ENCODE results near the gene EEPD1.

Gene EEPD1

DNA sequence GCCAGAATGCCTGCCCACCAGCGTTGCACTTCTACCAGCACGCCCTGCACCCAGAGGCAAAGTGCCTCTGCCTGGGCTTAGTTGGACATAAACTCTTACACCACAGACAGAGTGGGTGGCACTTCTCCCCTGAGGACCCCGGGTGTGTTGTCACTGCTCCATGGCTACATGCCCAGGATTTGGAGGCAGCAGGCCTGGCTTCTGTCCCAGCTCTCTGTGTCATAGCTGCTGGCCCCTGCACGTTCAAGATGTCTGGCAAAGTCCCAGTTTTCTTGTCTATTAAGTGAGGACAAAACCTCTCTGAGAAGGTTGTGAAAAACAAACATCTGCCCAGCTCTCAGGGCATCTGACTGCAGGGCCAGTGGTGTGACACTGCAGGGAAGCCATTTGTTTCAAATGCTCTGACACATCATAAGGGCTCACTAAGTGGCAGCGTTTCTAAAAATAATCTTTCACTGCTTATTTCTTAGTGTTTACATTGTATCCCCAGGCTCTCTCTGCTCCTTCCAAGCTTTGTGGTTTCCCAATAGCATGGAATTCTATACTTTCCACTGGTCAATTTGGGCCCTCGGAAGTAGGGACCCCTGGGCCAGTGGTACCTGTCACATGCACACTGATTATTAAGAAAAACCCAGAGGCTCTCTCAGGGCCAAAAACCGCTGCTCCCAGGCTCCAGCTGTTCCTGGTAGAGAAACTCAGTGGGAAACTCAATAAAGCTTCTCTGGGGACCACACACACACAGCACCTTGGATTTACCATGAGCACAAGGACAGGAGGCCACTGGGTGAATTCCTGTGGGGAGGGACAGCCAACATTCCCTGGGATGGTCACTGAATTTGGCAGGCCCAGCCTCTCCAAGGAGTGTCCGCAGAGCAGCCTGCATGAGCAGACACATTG is 150.4 kb downstream of the EEPD1 start:
- H3K4me1 ChIP-seq (ENCODE audit: control insufficient read depth, insufficient read depth, low read length): peaks cover 56% of the 10 kb centered on the region

GRCh38 chr7:36304099-36304425 is 151.0 kb downstream of the EEPD1 start:
- Histone ChIP-seq H3K4me3 (ENCODE audit: low read length) (no peak overlapping the region), H3K9me3 (ENCODE audit: control insufficient read depth, low read length) (no peaks in the 10 kb centered on the region), H3K9ac (ENCODE audit: low read length) (peak overlapping the region; percentile 48), H3K36me3 (ENCODE audit: control insufficient read depth, insufficient read depth, low read length, severe bottlenecking) (peaks cover 8% of the 10 kb centered on the region), H3K27me3 (replicated peaks; ENCODE audit: control insufficient read depth, insufficient read depth, low read length) (no peaks in the 10 kb centered on the region), H3K4me1 (ENCODE audit: control insufficient read depth, insufficient read depth, low read length) (peaks cover 56% of the 10 kb centered on the region)
- no peak for DNase-seq (ENCODE audit: low read depth)

More for the DNA sequence above, 150.4 kb downstream of the EEPD1 start:
- peak; percentile 96 for DNase-seq (ENCODE audit: low read depth)
- Histone ChIP-seq H3K36me3 (ENCODE audit: control insufficient read depth, insufficient read depth, low read length, severe bottlenecking) (peaks cover 14% of the 10 kb centered on the region), H3K9me3 (ENCODE audit: control insufficient read depth, low read length) (no peaks in the 10 kb centered on the region), H3K9ac (ENCODE audit: low read length) (peak overlapping the region; percentile 48), H3K4me3 (ENCODE audit: low read length) (no peak overlapping the region), H3K27me3 (replicated peaks; ENCODE audit: control insufficient read depth, insufficient read depth, low read length) (no peaks in the 10 kb centered on the region)

DNA sequence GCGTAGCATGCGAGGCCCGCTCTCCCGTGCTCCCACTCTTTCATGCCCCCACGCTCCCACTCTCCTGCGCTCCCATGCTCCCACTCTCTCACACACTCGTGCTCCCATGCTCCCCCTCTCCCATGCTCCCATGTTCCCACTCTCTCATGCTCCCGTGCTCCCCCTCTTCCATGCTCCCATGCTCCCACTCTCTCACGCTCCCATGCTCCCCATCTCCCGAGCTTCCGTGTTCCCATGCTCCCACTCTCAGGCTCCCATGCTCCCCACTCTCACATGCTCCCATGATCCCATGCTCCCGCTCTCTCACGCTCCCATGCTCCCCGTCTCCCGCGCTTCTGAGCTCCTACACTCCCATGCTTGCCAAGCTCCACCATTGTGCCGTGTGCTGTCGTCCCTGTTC is 152.2 kb downstream of the EEPD1 start:
- Histone ChIP-seq H3K36me3 (ENCODE audit: control insufficient read depth, insufficient read depth, low read length, severe bottlenecking) (peaks cover 2% of the 10 kb centered on the region), H3K9me3 (ENCODE audit: control insufficient read depth, low read length) (no peaks in the 10 kb centered on the region), H3K4me3 (ENCODE audit: low read length) (no peak overlapping the region), H3K9ac (ENCODE audit: low read length) (no peak overlapping the region), H3K27me3 (replicated peaks; ENCODE audit: control insufficient read depth, insufficient read depth, low read length) (no peaks in the 10 kb centered on the region), H3K4me1 (ENCODE audit: control insufficient read depth, insufficient read depth, low read length) (peaks cover 54% of the 10 kb centered on the region)
- DNase-seq (ENCODE audit: low read depth): no peak

DNA sequence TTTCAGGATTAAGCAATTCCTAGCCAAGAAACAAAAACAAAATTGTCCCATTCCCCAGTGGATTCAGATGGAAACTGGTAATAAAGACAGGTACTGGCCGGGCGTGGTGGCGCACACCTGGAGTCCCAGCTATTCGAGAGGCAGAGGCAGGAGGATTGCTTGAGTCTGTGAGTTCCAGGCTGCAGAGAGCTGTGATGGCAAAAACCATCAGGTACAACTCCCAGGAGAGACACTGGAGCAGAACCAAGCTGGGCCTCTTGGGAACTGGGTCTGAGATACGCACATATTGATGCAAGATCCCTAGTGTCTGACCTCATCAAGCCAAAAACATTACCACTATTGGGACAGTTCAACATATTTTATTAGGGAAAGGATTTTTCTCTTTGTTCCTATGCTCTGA is 152.6 kb downstream of the EEPD1 start:
- no peaks in the 10 kb centered on the region for H3K36me3 ChIP-seq (ENCODE audit: control insufficient read depth, insufficient read depth, low read length, severe bottlenecking)
- no peak for DNase-seq (ENCODE audit: low read depth)
- no peak overlapping the region for H3K9ac ChIP-seq (ENCODE audit: low read length)

GRCh38 chr7:36306222-36306621 is 153.2 kb downstream of the EEPD1 start:
- DNase-seq (ENCODE audit: low read depth): no peak
- H3K4me1 ChIP-seq (ENCODE audit: control insufficient read depth, insufficient read depth, low read length): peaks cover 44% of the 10 kb centered on the region
- no peak overlapping the region for H3K4me3 ChIP-seq (ENCODE audit: low read length)
- H3K9ac ChIP-seq (ENCODE audit: low read length): no peak overlapping the region
- H3K9me3 ChIP-seq (ENCODE audit: control insufficient read depth, low read length): no peaks in the 10 kb centered on the region
- no peaks in the 10 kb centered on the region for H3K27me3 ChIP-seq (replicated peaks; ENCODE audit: control insufficient read depth, insufficient read depth, low read length)
- H3K36me3 ChIP-seq (ENCODE audit: control insufficient read depth, insufficient read depth, low read length, severe bottlenecking): no peaks in the 10 kb centered on the region

More for the DNA sequence above, 152.6 kb downstream of the EEPD1 start:
- Histone ChIP-seq H3K4me1 (ENCODE audit: control insufficient read depth, insufficient read depth, low read length) (peaks cover 50% of the 10 kb centered on the region), H3K27me3 (replicated peaks; ENCODE audit: control insufficient read depth, insufficient read depth, low read length) (no peaks in the 10 kb centered on the region), H3K9me3 (ENCODE audit: control insufficient read depth, low read length) (no peaks in the 10 kb centered on the region), H3K4me3 (ENCODE audit: low read length) (no peak overlapping the region)

DNA sequence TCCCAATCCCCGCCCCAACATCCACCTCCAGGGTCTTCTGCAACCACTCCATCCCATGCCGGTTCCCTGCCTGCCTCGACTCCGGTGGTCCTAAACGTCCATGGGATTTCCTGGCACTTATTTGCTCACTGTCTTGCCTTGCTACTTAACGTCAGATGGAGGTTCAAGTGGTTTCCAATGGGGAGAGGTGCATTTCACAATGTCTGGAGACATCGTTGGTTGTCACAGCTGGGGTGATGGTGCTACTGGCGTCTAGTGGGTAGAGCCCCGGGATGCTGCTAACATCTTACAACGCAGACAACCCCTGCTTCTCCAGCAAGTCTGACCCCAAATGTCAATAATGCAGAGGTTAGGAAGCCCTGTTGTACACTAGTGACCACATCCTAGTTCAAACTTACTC is 153.7 kb downstream of the EEPD1 start:
- H3K4me1 ChIP-seq (ENCODE audit: control insufficient read depth, insufficient read depth, low read length): peaks cover 39% of the 10 kb centered on the region
- H3K9ac ChIP-seq (ENCODE audit: low read length): no peak overlapping the region
- H3K36me3 ChIP-seq (ENCODE audit: control insufficient read depth, insufficient read depth, low read length, severe bottlenecking): no peaks in the 10 kb centered on the region
- no peak overlapping the region for H3K4me3 ChIP-seq (ENCODE audit: low read length)
- DNase-seq (ENCODE audit: low read depth): no peak
- H3K27me3 ChIP-seq (replicated peaks; ENCODE audit: control insufficient read depth, insufficient read depth, low read length): no peaks in the 10 kb centered on the region
- no peaks in the 10 kb centered on the region for H3K9me3 ChIP-seq (ENCODE audit: control insufficient read depth, low read length)

DNA sequence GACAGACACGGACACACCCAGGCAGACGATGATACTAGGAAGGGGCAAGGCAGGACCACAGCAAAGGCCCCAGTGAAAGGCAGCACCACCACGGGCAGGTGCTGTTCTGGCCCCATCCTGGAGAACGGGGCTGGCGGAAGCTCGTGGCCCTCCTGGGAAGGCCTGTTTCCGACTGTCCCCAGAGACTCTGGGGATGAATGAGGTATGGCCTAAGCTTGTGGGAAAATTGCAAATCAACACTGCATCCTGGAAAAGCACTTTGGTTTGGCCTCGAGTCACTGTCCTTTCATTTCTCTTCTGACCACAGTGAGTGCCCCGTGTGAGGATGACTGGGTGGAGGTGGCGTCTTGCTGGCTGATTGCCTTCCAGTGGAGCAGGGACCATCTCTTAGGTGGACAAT is 155.0 kb downstream of the EEPD1 start:
- no peak for DNase-seq (ENCODE audit: low read depth)
- no peaks in the 10 kb centered on the region for H3K36me3 ChIP-seq (ENCODE audit: control insufficient read depth, insufficient read depth, low read length, severe bottlenecking)
- H3K9ac ChIP-seq (ENCODE audit: low read length): no peak overlapping the region
- H3K4me1 ChIP-seq (ENCODE audit: control insufficient read depth, insufficient read depth, low read length): peaks cover 26% of the 10 kb centered on the region
- H3K27me3 ChIP-seq (replicated peaks; ENCODE audit: control insufficient read depth, insufficient read depth, low read length): no peaks in the 10 kb centered on the region
- no peaks in the 10 kb centered on the region for H3K9me3 ChIP-seq (ENCODE audit: control insufficient read depth, low read length)
- no peak overlapping the region for H3K4me3 ChIP-seq (ENCODE audit: low read length)

GRCh38 chr7:36309301-36309700 is 156.2 kb downstream of the EEPD1 start:
- Histone ChIP-seq H3K4me3 (ENCODE audit: low read length) (no peak overlapping the region), H3K36me3 (ENCODE audit: control insufficient read depth, insufficient read depth, low read length, severe bottlenecking) (no peaks in the 10 kb centered on the region), H3K27me3 (replicated peaks; ENCODE audit: control insufficient read depth, insufficient read depth, low read length) (peaks cover under 1% of the 10 kb centered on the region), H3K9me3 (ENCODE audit: control insufficient read depth, low read length) (no peaks in the 10 kb centered on the region), H3K9ac (ENCODE audit: low read length) (no peak overlapping the region), H3K4me1 (ENCODE audit: control insufficient read depth, insufficient read depth, low read length) (peaks cover 16% of the 10 kb centered on the region)
- DNase-seq (ENCODE audit: low read depth): no peak

DNA sequence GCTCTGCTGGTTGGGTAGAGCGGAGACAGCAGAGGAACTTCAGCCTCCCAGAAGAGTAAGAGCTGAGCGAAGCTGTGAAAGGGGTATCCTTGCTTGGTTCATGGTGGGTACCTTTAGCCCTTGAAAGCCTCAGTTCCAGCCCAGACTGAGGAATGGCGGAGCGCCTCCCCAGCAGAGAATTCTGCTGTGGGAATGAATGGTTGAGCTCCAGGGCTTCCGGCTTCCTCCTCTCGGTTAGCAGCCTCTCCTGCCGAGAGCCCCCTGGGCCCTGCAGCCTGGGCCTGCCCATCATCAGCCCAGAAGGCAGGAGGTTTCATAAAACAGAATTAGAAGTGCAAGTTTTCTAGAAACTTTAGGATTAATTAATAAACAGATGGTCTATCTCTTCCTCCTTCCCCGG is 156.7 kb downstream of the EEPD1 start:
- DNase-seq (ENCODE audit: low read depth): no peak
- peaks cover 4% of the 10 kb centered on the region for H3K27me3 ChIP-seq (replicated peaks; ENCODE audit: control insufficient read depth, insufficient read depth, low read length)
- H3K36me3 ChIP-seq (ENCODE audit: control insufficient read depth, insufficient read depth, low read length, severe bottlenecking): no peaks in the 10 kb centered on the region
- no peaks in the 10 kb centered on the region for H3K9me3 ChIP-seq (ENCODE audit: control insufficient read depth, low read length)
- peaks cover 11% of the 10 kb centered on the region for H3K4me1 ChIP-seq (ENCODE audit: control insufficient read depth, insufficient read depth, low read length)
- H3K9ac ChIP-seq (ENCODE audit: low read length): no peak overlapping the region
- no peak overlapping the region for H3K4me3 ChIP-seq (ENCODE audit: low read length)

- Histone ChIP-seq H3K4me3 (ENCODE audit: low read length) (no peak overlapping the region), H3K36me3 (ENCODE audit: control insufficient read depth, insufficient read depth, low read length, severe bottlenecking) (no peaks in the 10 kb centered on the region), H3K9me3 (ENCODE audit: control insufficient read depth, low read length) (no peaks in the 10 kb centered on the region), H3K4me1 (ENCODE audit: control insufficient read depth, insufficient read depth, low read length) (peaks cover 11% of the 10 kb centered on the region), H3K27me3 (replicated peaks; ENCODE audit: control insufficient read depth, insufficient read depth, low read length) (peaks cover 4% of the 10 kb centered on the region), H3K9ac (ENCODE audit: low read length) (no peak overlapping the region)
- DNase-seq (ENCODE audit: low read depth): no peak
Measured at GRCh38 chr7:36310897-36311296, 157.8 kb downstream of the EEPD1 start.

DNA sequence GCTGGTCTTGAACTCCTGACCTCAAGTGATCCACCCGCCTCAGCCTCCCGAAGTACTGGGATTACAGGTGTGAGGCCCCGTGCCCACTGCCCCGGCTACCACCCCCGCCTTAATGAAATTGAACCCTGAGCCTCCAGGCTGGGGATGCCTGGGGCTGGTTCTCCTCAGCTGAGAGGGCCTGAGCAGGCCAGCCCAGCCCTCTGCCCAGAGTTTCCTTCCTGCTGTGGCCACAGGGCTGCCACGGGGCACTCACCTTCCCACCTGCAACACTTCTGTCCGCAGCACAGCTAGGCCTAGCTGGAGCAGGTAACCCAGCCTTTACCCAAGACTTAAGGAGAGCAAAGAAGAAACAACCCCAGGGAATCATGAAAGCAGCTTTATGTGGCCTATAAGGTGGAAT is 158.5 kb downstream of the EEPD1 start:
- no peak for DNase-seq (ENCODE audit: low read depth)
- Histone ChIP-seq H3K9ac (ENCODE audit: low read length) (no peak overlapping the region), H3K36me3 (ENCODE audit: control insufficient read depth, insufficient read depth, low read length, severe bottlenecking) (no peaks in the 10 kb centered on the region), H3K27me3 (replicated peaks; ENCODE audit: control insufficient read depth, insufficient read depth, low read length) (peaks cover 4% of the 10 kb centered on the region), H3K4me1 (ENCODE audit: control insufficient read depth, insufficient read depth, low read length) (peaks cover 5% of the 10 kb centered on the region), H3K4me3 (ENCODE audit: low read length) (no peak overlapping the region), H3K9me3 (ENCODE audit: control insufficient read depth, low read length) (no peaks in the 10 kb centered on the region)
